Stimulated activated CD4-positive, alpha-beta T cell treated with anti-CD3 and anti-CD28 coated beads, Interleukin-1b, Interleukin-23, amount 100 ng/mL, for 4 hours (primary cell): Measurements from ENCODE around the gene TCEANC2.
"Not testable (repeated sequence)": the region's sequence is repeated elsewhere in the genome, so short reads cannot be mapped to it uniquely, and the experiment has no call there.

Source experiments
- DNase-seq, 2 donors: peaks; one replicate each; pipeline ENCODE4 v3.0.0-alpha.2; 2020; ENCODE audit warnings: low read depth in 2 of 2

TCEANC2 gene

GRCh38 chr1:54052934-54053744 is at the start of gene TCEANC2, which contains the start of gene TMEM59:
Gene TCEANC2, plus strand, starts transcription at chr1:54053608. Its CDS starts 815 bp downstream, at chr1:54054423.
Gene TMEM59, minus strand, starts transcription at chr1:54053204. Its CDS starts 16 bp downstream, at chr1:54053188.
- peak; percentile 89 to 91 for DNase-seq

- DNase-seq, result not testable (repeated sequence)
These were observed 49.5 kb upstream of the TCEANC2 start for GRCh38 chr1:54003750-54004480.

GRCh38 chr1:54004481-54005049 is 48.8 kb upstream of the TCEANC2 start:
- DNase-seq, result no peak

- no peak for DNase-seq
These were observed 46.9 kb upstream of the TCEANC2 start for GRCh38 chr1:54006508-54006907.

GRCh38 chr1:54007613-54008012 is 45.8 kb upstream of the TCEANC2 start:
- no peak for DNase-seq

GRCh38 chr1:54008876-54009275 is 44.5 kb upstream of the TCEANC2 start:
- no peak for DNase-seq

GRCh38 chr1:54009406-54009805 is 44.0 kb upstream of the TCEANC2 start:
- no peak for DNase-seq

- no peak for DNase-seq
These were observed 42.8 kb upstream of the TCEANC2 start for GRCh38 chr1:54010415-54011117.

- no peak for DNase-seq
These were observed 41.9 kb upstream of the TCEANC2 start for GRCh38 chr1:54011316-54012007.

GRCh38 chr1:54012008-54012325 is 41.4 kb upstream of the TCEANC2 start:
- no peak for DNase-seq

- DNase-seq, result no peak
These were observed 40.5 kb upstream of the TCEANC2 start for GRCh38 chr1:54012863-54013262.

- no peak for DNase-seq
These were observed 39.9 kb upstream of the TCEANC2 start for GRCh38 chr1:54013393-54014008.

GRCh38 chr1:54014009-54014629 is 39.3 kb upstream of the TCEANC2 start:
- DNase-seq, result no peak

- no peak for DNase-seq
These were observed 36.8 kb upstream of the TCEANC2 start for GRCh38 chr1:54016343-54017282.

GRCh38 chr1:54017979-54018378 is 35.4 kb upstream of the TCEANC2 start, which contains the start of gene LDLRAD1:
Gene LDLRAD1, minus strand, starts transcription at chr1:54018186. Its CDS starts 74 bp downstream, at chr1:54018112.
- DNase-seq, result no peak

- DNase-seq, result no peak
These were observed 34.8 kb upstream of the TCEANC2 start for GRCh38 chr1:54018635-54019034.

- not testable (repeated sequence) for DNase-seq
These were observed 33.7 kb upstream of the TCEANC2 start for GRCh38 chr1:54019562-54020176.

- no peak for DNase-seq
These were observed 29.1 kb upstream of the TCEANC2 start for GRCh38 chr1:54024358-54024757.

- not testable (repeated sequence) for DNase-seq
These were observed 28.6 kb upstream of the TCEANC2 start for GRCh38 chr1:54024811-54025210.
